ENCODE data around the gene RASGRP3.
"Not testable (repeated sequence)": the region's sequence is repeated elsewhere in the genome, so short reads cannot be mapped to it uniquely, and the experiment has no call there.

The RASGRP3 gene, protein sequence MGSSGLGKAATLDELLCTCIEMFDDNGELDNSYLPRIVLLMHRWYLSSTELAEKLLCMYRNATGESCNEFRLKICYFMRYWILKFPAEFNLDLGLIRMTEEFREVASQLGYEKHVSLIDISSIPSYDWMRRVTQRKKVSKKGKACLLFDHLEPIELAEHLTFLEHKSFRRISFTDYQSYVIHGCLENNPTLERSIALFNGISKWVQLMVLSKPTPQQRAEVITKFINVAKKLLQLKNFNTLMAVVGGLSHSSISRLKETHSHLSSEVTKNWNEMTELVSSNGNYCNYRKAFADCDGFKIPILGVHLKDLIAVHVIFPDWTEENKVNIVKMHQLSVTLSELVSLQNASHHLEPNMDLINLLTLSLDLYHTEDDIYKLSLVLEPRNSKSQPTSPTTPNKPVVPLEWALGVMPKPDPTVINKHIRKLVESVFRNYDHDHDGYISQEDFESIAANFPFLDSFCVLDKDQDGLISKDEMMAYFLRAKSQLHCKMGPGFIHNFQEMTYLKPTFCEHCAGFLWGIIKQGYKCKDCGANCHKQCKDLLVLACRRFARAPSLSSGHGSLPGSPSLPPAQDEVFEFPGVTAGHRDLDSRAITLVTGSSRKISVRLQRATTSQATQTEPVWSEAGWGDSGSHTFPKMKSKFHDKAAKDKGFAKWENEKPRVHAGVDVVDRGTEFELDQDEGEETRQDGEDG

GRCh38 chr2:33476131-33476792, at the start of gene RASGRP3:
RASGRP3 (plus strand) TSS chr2:33476649; CDS start chr2:33515137, 38,488 bp downstream.
- peak; percentile 76 for DNase-seq (ENCODE audit: low spot score)

GRCh38 chr2:33426666-33427231, 49.7 kb upstream of the RASGRP3 start:
- no peak for DNase-seq (ENCODE audit: low spot score)

GRCh38 chr2:33430077-33430476, 46.4 kb upstream of the RASGRP3 start:
- DNase-seq (ENCODE audit: low spot score) = no peak

DNA sequence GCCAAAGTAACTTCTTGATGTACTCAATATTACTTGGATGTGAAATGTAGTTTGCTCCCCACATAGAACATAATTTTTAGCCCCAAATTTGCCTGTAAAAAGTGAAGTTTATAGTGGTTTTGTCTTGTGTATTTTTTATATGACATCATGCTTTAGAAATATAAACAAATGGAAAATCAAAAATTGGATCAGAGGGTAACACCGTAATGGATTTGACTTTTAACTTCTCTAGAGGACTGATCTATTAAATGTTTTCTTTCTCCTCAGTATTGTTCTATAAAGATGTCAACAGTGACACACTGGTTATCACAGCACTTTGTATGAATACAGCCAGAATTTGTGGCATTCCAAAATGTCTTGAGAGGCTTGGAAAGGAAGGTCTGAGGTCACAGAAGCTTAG, 45.6 kb upstream of the RASGRP3 start:
- no peak for DNase-seq (ENCODE audit: low spot score)

DNA sequence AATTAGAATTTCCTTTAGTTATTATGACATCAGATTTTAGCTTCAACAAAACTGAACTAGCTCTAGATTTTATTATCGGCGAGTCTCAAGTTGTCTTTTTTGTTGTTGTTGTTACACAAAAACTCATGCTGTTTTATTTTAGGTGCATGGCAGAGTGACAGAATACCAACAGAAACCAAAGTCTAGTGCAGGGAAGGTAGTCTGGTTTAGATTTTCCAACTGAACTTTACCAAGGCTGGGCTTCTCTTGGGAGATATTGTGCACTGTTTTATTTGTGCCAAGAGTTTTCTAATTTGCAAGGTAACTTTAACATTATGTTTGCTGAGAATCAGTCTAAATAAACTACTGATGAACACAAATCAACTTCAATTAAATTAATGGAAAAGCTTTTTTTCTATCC, 43.6 kb upstream of the RASGRP3 start:
- DNase-seq (ENCODE audit: low spot score) = no peak

DNA sequence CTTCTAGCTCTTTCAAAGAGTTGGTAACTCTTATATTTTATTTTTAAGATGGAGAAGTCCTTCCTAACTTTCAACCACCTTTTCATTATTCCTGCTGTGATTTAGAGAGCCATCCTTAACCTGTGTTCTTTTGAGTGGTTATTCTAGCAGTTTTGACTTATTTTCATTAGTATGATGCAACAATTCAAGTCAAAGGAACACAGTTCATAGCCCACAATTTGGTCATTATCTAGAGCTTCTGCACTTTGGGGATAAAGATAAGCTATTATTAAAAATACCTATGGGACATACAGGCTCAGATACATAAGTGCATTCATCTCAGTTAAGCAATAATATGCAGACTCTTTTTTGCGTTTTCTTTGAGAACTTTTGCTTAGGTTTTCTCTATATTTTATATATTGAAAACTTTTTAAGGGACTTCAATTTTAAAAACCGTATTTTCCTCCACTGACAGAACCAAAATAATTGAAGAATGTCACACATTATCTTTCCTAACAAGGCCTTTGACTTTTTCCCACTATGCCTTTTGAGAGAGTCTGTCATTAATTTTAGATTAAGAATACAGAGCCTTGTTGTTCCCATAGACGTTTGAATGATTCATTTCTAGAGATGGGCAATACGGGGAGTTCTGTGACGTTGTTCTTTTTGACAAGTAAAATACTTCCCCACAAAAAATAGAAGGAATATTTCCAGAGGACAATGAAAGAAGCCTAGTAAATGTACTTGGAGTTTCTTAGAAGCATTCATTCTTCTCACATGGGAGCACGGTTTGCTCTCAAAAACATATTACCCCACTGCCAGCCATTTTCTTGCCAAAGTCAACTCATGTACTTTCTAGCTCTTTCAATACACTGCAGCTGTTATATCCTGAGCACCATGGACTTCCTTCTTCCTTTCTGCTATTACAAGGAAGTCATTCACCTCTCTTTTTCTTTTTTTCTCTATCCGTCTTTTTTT, 42.9 kb upstream of the RASGRP3 start:
- DNase-seq (ENCODE audit: low spot score) = no peak

GRCh38 chr2:33435518-33435917, 40.9 kb upstream of the RASGRP3 start:
- no peak for DNase-seq (ENCODE audit: low spot score)

GRCh38 chr2:33436083-33436482, 40.4 kb upstream of the RASGRP3 start:
- DNase-seq (ENCODE audit: low spot score) = no peak

- no peak for DNase-seq (ENCODE audit: low spot score)
These were observed 39.2 kb upstream of the RASGRP3 start for GRCh38 chr2:33437297-33437696.

GRCh38 chr2:33437815-33438214, 38.6 kb upstream of the RASGRP3 start:
- DNase-seq (ENCODE audit: low spot score) = no peak

DNA sequence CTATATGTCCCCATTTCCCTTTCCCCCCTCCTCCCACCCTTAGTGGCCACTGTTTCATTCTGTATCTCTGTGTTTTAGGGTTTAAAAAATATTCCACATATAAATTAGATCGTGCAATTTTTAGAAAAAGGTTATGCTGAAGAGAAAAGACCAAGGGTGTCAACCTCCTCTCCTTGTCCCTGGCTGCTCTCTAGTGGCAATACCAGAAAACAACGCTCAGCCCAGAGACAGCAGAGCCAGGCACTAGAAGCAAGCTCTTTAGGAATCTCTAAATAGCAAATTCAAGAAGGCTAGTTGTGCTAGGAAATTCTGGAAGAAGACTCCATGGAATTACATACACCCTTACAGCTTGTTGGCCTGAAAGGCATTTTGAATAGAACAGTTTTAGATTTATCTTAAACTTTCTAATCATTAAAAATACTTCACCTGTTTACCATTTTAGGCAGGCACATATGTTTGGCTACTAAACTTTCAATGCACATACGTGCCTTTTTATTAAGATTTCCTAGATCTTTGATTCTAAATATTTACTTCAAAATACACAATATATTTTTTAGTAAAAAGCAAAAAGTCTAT, 35.1 kb upstream of the RASGRP3 start:
- peak; percentile 62 for DNase-seq (ENCODE audit: low spot score)

DNA sequence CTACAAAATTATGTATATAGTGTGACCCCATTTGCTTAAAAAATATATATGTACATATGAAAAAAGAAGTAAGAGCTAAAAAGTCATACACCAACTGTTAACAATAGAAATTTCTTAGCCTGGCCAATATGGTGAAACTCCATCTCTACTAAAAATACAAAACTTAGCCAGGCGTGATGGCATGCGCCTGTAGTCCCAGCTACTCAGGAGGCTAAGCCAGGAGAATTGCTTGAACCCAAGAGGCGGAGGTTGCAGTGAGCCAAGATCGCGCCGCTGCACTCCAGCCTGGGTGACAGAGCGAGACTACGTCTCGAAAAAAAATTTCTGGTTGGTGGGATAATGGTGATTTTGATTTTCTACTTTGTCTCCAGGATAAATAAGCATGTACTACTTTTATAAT, 34.4 kb upstream of the RASGRP3 start:
- not testable (repeated sequence) for DNase-seq (ENCODE audit: low spot score)

GRCh38 chr2:33442528-33443079, 33.8 kb upstream of the RASGRP3 start:
- no peak for DNase-seq (ENCODE audit: low spot score)

DNA sequence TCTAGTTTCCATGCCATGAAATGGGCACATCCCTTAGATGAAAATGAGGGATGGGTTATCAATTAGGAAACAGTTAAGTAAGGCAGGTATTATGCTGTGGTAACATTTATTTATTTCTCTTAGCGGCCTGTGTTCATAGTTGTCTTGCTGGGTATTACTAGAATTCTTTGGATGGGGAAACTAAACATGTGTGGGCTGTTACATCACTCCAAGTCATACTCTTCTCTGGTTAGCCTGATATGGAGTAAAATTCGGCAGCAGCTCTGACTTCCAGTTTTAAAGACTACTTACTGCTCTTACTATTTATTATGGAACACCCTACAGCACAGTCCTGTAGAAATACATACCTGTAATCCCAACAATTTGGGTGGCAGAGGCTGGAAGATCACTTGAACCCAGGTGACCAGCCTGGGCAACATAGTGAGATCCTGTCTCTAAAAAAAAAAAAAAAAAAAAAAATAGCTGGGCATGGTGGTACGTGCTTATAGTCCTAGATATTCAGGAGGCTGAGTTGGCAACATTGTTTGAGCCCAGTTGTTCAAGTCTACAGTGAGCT, 33.1 kb upstream of the RASGRP3 start:
- DNase-seq (ENCODE audit: low spot score) = no peak

DNA sequence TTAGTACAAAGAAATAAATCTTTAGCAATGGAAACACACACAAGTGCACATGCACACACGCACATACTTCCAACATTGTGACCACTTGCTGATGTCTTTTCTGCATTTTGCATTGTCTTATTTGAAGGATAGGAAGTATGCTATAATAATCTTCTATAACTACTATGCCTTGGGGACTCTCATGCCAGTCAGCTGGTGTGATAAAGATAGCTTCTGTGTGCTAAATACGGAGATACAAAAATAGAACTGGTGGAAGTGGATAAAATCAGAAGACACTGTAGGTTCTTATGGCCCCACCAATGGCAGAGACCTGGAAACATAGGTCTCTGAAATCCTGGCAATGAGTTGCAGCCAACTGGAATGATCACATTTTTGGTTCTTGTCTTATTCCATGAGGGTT, 31.5 kb upstream of the RASGRP3 start:
- no peak for DNase-seq (ENCODE audit: low spot score)

- DNase-seq (ENCODE audit: low spot score) = no peak
These were observed 28.1 kb upstream of the RASGRP3 start for GRCh38 chr2:33448220-33448899.

DNA sequence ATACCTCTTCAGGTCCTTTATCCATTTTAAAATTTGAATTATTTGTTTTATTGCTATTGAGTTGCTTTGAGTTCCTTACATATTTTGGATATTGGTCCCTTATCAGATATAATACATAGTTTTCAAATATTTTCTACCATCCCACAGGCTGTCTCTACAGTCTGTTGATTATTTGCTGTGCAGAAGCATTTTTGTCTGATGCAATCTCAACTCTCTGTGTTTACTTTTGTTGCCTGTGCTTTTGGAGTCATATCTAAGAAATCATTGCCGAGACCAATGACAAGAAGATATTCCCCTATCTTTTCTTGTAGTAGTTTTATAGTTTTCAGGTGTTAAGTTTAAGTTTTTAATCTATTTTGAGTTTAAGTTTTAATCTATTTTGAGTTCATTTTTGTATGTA, 25.2 kb upstream of the RASGRP3 start:
- no peak for DNase-seq (ENCODE audit: low spot score)

GRCh38 chr2:33451825-33452224, 24.6 kb upstream of the RASGRP3 start:
- DNase-seq (ENCODE audit: low spot score) = no peak

DNA sequence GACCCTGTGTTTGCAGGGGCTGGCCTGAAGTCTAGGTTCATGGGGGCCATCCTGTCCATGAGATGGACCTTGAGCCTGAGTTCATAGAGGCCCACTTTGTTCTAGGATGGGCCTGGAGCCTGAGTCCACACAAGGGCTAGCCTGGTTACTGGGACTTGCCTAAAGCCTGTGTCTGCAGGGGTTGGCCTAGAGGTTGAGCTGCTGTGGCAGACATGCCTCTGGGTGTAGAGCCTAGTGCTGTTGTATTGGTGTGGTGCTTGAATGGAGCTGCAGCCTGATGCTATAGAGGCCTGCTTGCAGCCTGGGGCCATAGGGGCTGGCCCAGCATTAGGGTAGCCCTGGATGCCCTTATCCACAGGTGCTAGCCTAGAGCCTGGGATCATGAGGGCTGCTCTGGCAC, 23.9 kb upstream of the RASGRP3 start:
- DNase-seq (ENCODE audit: low spot score) = no peak

- DNase-seq (ENCODE audit: low spot score) = no peak
These were observed 22.5 kb upstream of the RASGRP3 start for GRCh38 chr2:33453905-33454479.
